H1 (cell line): ENCODE measurements around the gene EPB41L2. TPM values are rescaled to one million over a fixed set of nuclear protein-coding genes. Genes with fewer than 3 reads are reported as not detected.
A peak's percentile ranks its signal among the peaks of the same experiment; 100 is the strongest.

ENCODE experiments used
- CTCF ChIA-PET: fragments of 300-600 bp; sonication (Branson Sonifier 250); formaldehyde crosslinking; loops from one replicate; lab custom pipeline; 2021; ENCODE audit not compliant: partially characterized antibody; lab: Charles Lee
- POLR2A ChIA-PET: fragments of 300-600 bp; sonication (Branson Sonifier 250); formaldehyde crosslinking; loops from one replicate; lab custom pipeline; 2021; ENCODE audit warnings: inconsistent platforms; ENCODE audit not compliant: partially characterized antibody; lab: Charles Lee
- DNase-seq, 2 experiments: peaks; one replicate each; pipeline versions ENCODE4 v3.0.0 to v3.0.0-alpha.2; 2010 to 2022; ENCODE audit warnings: low spot score in 2 of 2, low read depth in 1 of 2, mixed read lengths in 1 of 2
- FAIRE-seq: peaks from 2 replicates; lab custom pipeline; 2011; peaks lifted over from hg19 to GRCh38; lab: Jason Lieb, UNC
- H2AFZ ChIP-seq: 2 replicates; pipeline ENCODE4 v1.8.1; 2012; ENCODE audit warnings: low read length, inconsistent platforms
- H2AK5ac ChIP-seq: 2 replicates; pipeline ENCODE4 v1.6.1; 2013; ENCODE audit warnings: low read depth, low read length
- H2BK120ac ChIP-seq: replicated peaks from 2 replicates; pipeline ENCODE3; 2013; ENCODE audit warnings: low read depth, low read length, inconsistent platforms
- H2BK12ac ChIP-seq: 2 replicates; pipeline ENCODE4 v1.6.1; 2013; ENCODE audit warnings: low read depth, low read length
- H2BK15ac ChIP-seq: 2 replicates; pipeline ENCODE4 v1.6.1; 2013; ENCODE audit warnings: low read length
- H2BK20ac ChIP-seq: 2 replicates; pipeline ENCODE4 v1.6.1; 2013; ENCODE audit warnings: low read length
- H2BK5ac ChIP-seq: 2 replicates; pipeline ENCODE4 v1.6.1; 2013; ENCODE audit warnings: low read depth, low read length
- H3K14ac ChIP-seq: 2 replicates; pipeline ENCODE4 v1.6.1; 2013; ENCODE audit warnings: inconsistent platforms; ENCODE audit not compliant: insufficient read length
- H3K18ac ChIP-seq: 2 replicates; pipeline ENCODE4 v1.6.1; 2013; ENCODE audit warnings: low read length; ENCODE audit errors: extremely low read depth
- H3K23ac ChIP-seq: 2 replicates; pipeline ENCODE4 v1.6.1; 2013; ENCODE audit warnings: inconsistent platforms; ENCODE audit not compliant: insufficient read length
- H3K23me2 ChIP-seq: 2 replicates; pipeline ENCODE4 v1.6.1; 2013; ENCODE audit warnings: low read depth, low read length
- H3K27ac ChIP-seq: 2 replicates; pipeline ENCODE4 v1.6.1; 2011; ENCODE audit warnings: low read depth, low read length, inconsistent platforms
- H3K27me3 ChIP-seq, 4 experiments: replicated peaks in 1 of 4; 1 replicate in 1 of 4; 2 replicates in 3 of 4; pipeline versions ENCODE4 v1.6.1 to v1.8.1; 2011 to 2013; ENCODE audit warnings: low read length in 3 of 4, mild to moderate bottlenecking in 3 of 4, inconsistent platforms in 2 of 4, mixed read lengths in 2 of 4, moderate library complexity in 1 of 4; ENCODE audit not compliant: control insufficient read depth in 3 of 4, insufficient read depth in 3 of 4; ENCODE audit errors: extremely low read depth in 1 of 4
- H3K36me3 ChIP-seq, 4 experiments: 2 replicates each; pipeline versions ENCODE4 v1.6.1 to v1.8.1; 2011 to 2013; ENCODE audit warnings: mild to moderate bottlenecking in 4 of 4, low read length in 3 of 4, moderate library complexity in 2 of 4, control low read depth in 1 of 4, inconsistent platforms in 1 of 4; ENCODE audit not compliant: insufficient read depth in 4 of 4, control insufficient read depth in 2 of 4
- H3K4ac ChIP-seq: replicated peaks from 2 replicates; pipeline ENCODE3; 2013; ENCODE audit warnings: low read length, low read depth, mixed read lengths, inconsistent platforms; ENCODE audit not compliant: insufficient read length
- H3K4me1 ChIP-seq, 4 experiments: replicated peaks in 1 of 4; 1 replicate in 1 of 4; 2 replicates in 3 of 4; pipeline versions ENCODE4 v1.6.1 to v1.8.1; 2011 to 2013; ENCODE audit warnings: low read length in 3 of 4, inconsistent platforms in 2 of 4, mixed read lengths in 1 of 4; ENCODE audit not compliant: insufficient read depth in 4 of 4, control insufficient read depth in 3 of 4
- H3K4me2 ChIP-seq, 2 experiments: 2 replicates each; pipeline versions ENCODE4 v1.6.1 to v1.8.1; 2011 to 2013; ENCODE audit warnings: low read depth in 2 of 2, low read length in 2 of 2, control low read depth in 1 of 2, inconsistent platforms in 1 of 2, mild to moderate bottlenecking in 1 of 2; ENCODE audit not compliant: insufficient read depth in 1 of 2
- H3K4me3 ChIP-seq, 4 experiments: fragments of 200-600, 300-600 bp in 1 of 4; sonication (generic), shearing (Covaris generic), sonication (Bioruptor Twin) in 1 of 4; 2 replicates each; pipeline versions ENCODE4 v1.5.1 to v1.8.1; 2011 to 2016; ENCODE audit warnings: low read length in 4 of 4, low read depth in 3 of 4, control low read depth in 2 of 4, inconsistent platforms in 2 of 4, mild to moderate bottlenecking in 2 of 4, mixed read lengths in 1 of 4, moderate library complexity in 1 of 4; ENCODE audit not compliant: insufficient read depth in 2 of 4; ENCODE audit errors: extremely low read depth in 1 of 4
- H3K56ac ChIP-seq: replicated peaks from 2 replicates; pipeline ENCODE3; 2013; ENCODE audit warnings: low read depth, mild to moderate bottlenecking, mixed read lengths, low read length, inconsistent platforms; ENCODE audit not compliant: insufficient read length
- H3K79me1 ChIP-seq: 2 replicates; pipeline ENCODE4 v1.6.1; 2013; ENCODE audit warnings: low read depth, low read length, control low read depth
- H3K79me2 ChIP-seq, 2 experiments: 2 replicates each; pipeline versions ENCODE4 v1.6.1 to v1.8.1; 2012 to 2013; ENCODE audit warnings: low read length in 2 of 2, mild to moderate bottlenecking in 2 of 2, inconsistent platforms in 1 of 2; ENCODE audit not compliant: insufficient read depth in 2 of 2, control insufficient read depth in 1 of 2
- H3K9ac ChIP-seq, 4 experiments: replicated peaks in 1 of 4; 1 replicate in 1 of 4; 2 replicates in 3 of 4; pipeline versions ENCODE4 v1.6.1 to v1.8.1; 2011 to 2013; ENCODE audit warnings: low read depth in 3 of 4, low read length in 3 of 4, control low read depth in 2 of 4, mild to moderate bottlenecking in 2 of 4, moderate library complexity in 2 of 4, inconsistent platforms in 1 of 4; ENCODE audit errors: extremely low read depth in 1 of 4
- H3K9me3 ChIP-seq, 2 experiments: 2 replicates each; pipeline versions ENCODE4 v1.6.1 to v1.8.1; 2012 to 2013; ENCODE audit warnings: mild to moderate bottlenecking in 2 of 2, moderate library complexity in 2 of 2, control low read depth in 1 of 2, inconsistent platforms in 1 of 2, low read depth in 1 of 2, low read length in 1 of 2, mixed read lengths in 1 of 2; ENCODE audit not compliant: insufficient read depth in 2 of 2
- H4K20me1 ChIP-seq, 2 experiments: replicated peaks in 1 of 2; 2 replicates each; pipeline versions ENCODE3 to v1.8.1; 2011 to 2013; ENCODE audit warnings: inconsistent platforms in 2 of 2, low read length in 2 of 2, mild to moderate bottlenecking in 1 of 2; ENCODE audit not compliant: insufficient read depth in 2 of 2, control insufficient read depth in 1 of 2
- H4K5ac ChIP-seq: 2 replicates; pipeline ENCODE4 v1.6.1; 2013; ENCODE audit warnings: low read length, low read depth, mixed read lengths, inconsistent platforms; ENCODE audit not compliant: insufficient read length
- H4K8ac ChIP-seq: 2 replicates; pipeline ENCODE4 v1.8.0; 2013; ENCODE audit warnings: mild to moderate bottlenecking, moderate library complexity, low read length, inconsistent platforms; ENCODE audit not compliant: insufficient read depth; ENCODE audit errors: extremely low read depth
- H4K91ac ChIP-seq: replicated peaks from 2 replicates; pipeline ENCODE3; 2013; ENCODE audit warnings: low read length, mixed read lengths, inconsistent platforms; ENCODE audit not compliant: insufficient read length
- JUN ChIP-seq: IDR thresholded peaks from 2 replicates; pipeline ENCODE4 v1.6.1; 2011; ENCODE audit warnings: low read depth, mild to moderate bottlenecking, improper control_type of control experiment, low read length
- RXRA ChIP-seq: IDR thresholded peaks from 2 replicates; pipeline ENCODE4 v1.6.1; 2011; ENCODE audit warnings: low read depth, mild to moderate bottlenecking, low read length, moderate library complexity; ENCODE audit not compliant: insufficient read depth
- SIN3A ChIP-seq, 2 experiments: IDR thresholded peaks in 1 of 2; conservative IDR thresholded peaks in 1 of 2; 2 replicates each; pipeline ENCODE4 v1.6.1; 2011 to 2012; ENCODE audit warnings: low read length in 2 of 2, improper control_type of control experiment in 1 of 2, low read depth in 1 of 2, mild to moderate bottlenecking in 1 of 2
- SP2 ChIP-seq: IDR thresholded peaks from 2 replicates; pipeline ENCODE4 v1.6.1; 2012; ENCODE audit warnings: mild to moderate bottlenecking, low read length, inconsistent platforms
- SUZ12 ChIP-seq: fragments of 200-600 bp; sonication (generic); IDR thresholded peaks from 2 replicates; pipeline ENCODE4 v1.6.1; 2012; ENCODE audit warnings: mild to moderate bottlenecking, inconsistent platforms, low read length, moderate library complexity, mixed read lengths
- WGBS, 2 experiments: shearing (Covaris generic) in 1 of 2; methylation state at CpG; one replicate each; pipeline versions ENCODE4 v1.1.6 to v1.1.7; 2013 to 2015; ENCODE audit warnings: low lambda C conversion rate in 2 of 2, mixed read lengths in 2 of 2, inconsistent platforms in 1 of 2, low coverage in 1 of 2, missing lambda C conversion rate in 1 of 2; ENCODE audit not compliant: insufficient replicate concordance in 2 of 2, insufficient coverage in 1 of 2, insufficient read length in 1 of 2; ENCODE audit errors: extremely low coverage in 1 of 2, missing lambda C conversion rate in 1 of 2; 5-methylcytosine and 5-hydroxymethylcytosine counted together
- polyA plus RNA-seq, 7 experiments: library from polyadenylated mRNA; depleted of rRNA in 3 of 7; stranded (reverse) in 5 of 7; unstranded in 2 of 7; fragments of >200 nt in 5 of 7; fragments of 200-250 nt in 2 of 7; gene quantifications; 1 replicate in 5 of 7; 2 replicates in 1 of 7; 4 replicates in 1 of 7; pipeline versions ENCODE4 v1.2.1 to v1.2.3, GENCODE V29; 2011 to 2013; ENCODE audit warnings: missing spikeins in 2 of 7, mixed read lengths in 2 of 7
- total RNA-seq: library from RNA; stranded (reverse); fragmentation: NEBNext Ultra II Directional; extraction: Animal tissue kit (Norgen Biotek cat#: 25700); gene quantifications from 2 replicates; pipeline ENCODE4 v1.2.1, GENCODE V29; 2021

The EPB41L2 gene
- total and polyA plus RNA-seq, 2 of the 8 experiments (the other 6 are each of a cell fraction or from before 2014, with no cell fraction given) = 22.5 to 123 TPM

- Histone ChIP-seq H3K4me2 (no peak within 1 kb of the TSS; a peak in 1 of 4 replicates), H3K14ac (no peak within 1 kb of the TSS), H3K9ac (no peak within 1 kb of the TSS; a peak in 1 of 7 replicates), H4K5ac (no peak within 1 kb of the TSS), H2BK15ac (no peak within 1 kb of the TSS), H4K8ac (no peak within 1 kb of the TSS), H2BK5ac (no peak within 1 kb of the TSS), H3K9me3 (no peaks in the 10 kb centered on the region), H3K27ac (no peak within 1 kb of the TSS), H3K4ac (no peak within 1 kb of the TSS), H3K27me3 (no peaks in the 10 kb centered on the region), H3K79me2 (no peaks in the 10 kb centered on the region), H3K23me2 (no peaks in the 10 kb centered on the region), H2BK20ac (peak within 1 kb of the TSS; percentile 15; the same call in 1 of the 2 replicates), H4K20me1 (no peaks in the 10 kb centered on the region), H3K56ac (no peak within 1 kb of the TSS), H3K36me3 (no peaks in the 10 kb centered on the region), H2BK120ac (no peak within 1 kb of the TSS), H3K4me1 (peaks cover 0 to 8% (median 3%) of the 10 kb centered on the region in 4 experiments; a peak in 4 of 7 replicates), H2AK5ac (peak within 1 kb of the TSS; percentile 33; the same call in 1 of the 2 replicates), H3K18ac (no peak within 1 kb of the TSS), H3K4me3 (no peak within 1 kb of the TSS), H2BK12ac (peak within 1 kb of the TSS; percentile 72; the same call in 1 of the 2 replicates), H4K91ac (no peak within 1 kb of the TSS), H3K23ac (no peak within 1 kb of the TSS), H2AFZ (no peak within 1 kb of the TSS), H3K79me1 (no peaks in the 10 kb centered on the region)
- POLR2A ChIA-PET = no interaction called here
- CTCF ChIA-PET = interaction anchor here (0.9 to 1.0 kb wide), 2 partner anchors 12 to 810 kb away, joined by 3 to 4 read pairs; partner anchors contain the start of gene ENPP3
- DNase-seq (no peak), FAIRE-seq (no peak)
- WGBS, 2 experiments = 78% methylated on average over 11 of the region's 11 CpGs; no CpG with 5 or more reads in 1 of the 2 experiments
- TF ChIP-seq SIN3A (conservative IDR thresholded peaks at IDR 0.05 in 1 of 2, IDR thresholded peaks at IDR 0.05 in 1 of 2; ENCODE audit: low read depth in 1 of 2, low read length in 2 of 2) (no peak), SUZ12 (no peak), JUN (no peak), SP2 (no peak), RXRA (no peak)
These were observed 235.5 kb downstream of the EPB41L2 start, which contains the start of gene SMLR1 for GRCh38 chr6:130827247-130828149. Gene SMLR1, plus strand, starts transcription at chr6:130827406. Its CDS starts 8 bp downstream, at chr6:130827414.
